Measurements from ENCODE around the gene SNX10. TPM values are rescaled to one million over a fixed set of nuclear protein-coding genes. Genes with fewer than 3 reads are reported as not detected.

The SNX10 gene
- total and polyA plus RNA-seq, 2 of the 8 experiments (the other 6 are each of a cell fraction or from before 2014, with no cell fraction given), result 4.4 to 9.6 TPM

GRCh38 chr7:26328498-26329390 is 37.1 kb downstream of the SNX10 start (continued):
- TF ChIP-seq CTBP2 (IDR thresholded peaks at IDR 0.05; ENCODE audit: borderline replicate concordance, insufficient read depth, insufficient read length, low read length), result no peak
- no peak for TF ChIP-seq CHD2 (IDR thresholded peaks at IDR 0.05; ENCODE audit: low read length)
- no peak for TF ChIP-seq KDM1A (IDR thresholded peaks at IDR 0.05; ENCODE audit: borderline replicate concordance, low read length)
- no peak for TF ChIP-seq RXRA (IDR thresholded peaks at IDR 0.05; ENCODE audit: insufficient read depth, low read depth, low read length)
- TF ChIP-seq HDAC2 (IDR thresholded peaks at IDR 0.05; ENCODE audit: borderline replicate concordance in 1 of 2, low read depth in 2 of 2, low read length in 2 of 2), result no peak
- TF ChIP-seq POLR2A (IDR thresholded peaks at IDR 0.05; ENCODE audit: control extremely low read depth in 1 of 2, low read depth in 2 of 2, low read length in 2 of 2), result no peak
- TF ChIP-seq KDM4A (IDR thresholded peaks at IDR 0.05; ENCODE audit: low read depth, low read length, severe bottlenecking), result no peak

All from H1 (cell line).